AG10803 (cell line): ENCODE results near the gene ACTN2.

Experiments
- DNase-seq: peaks from one replicate; pipeline ENCODE4 v3.0.0; 2010; ENCODE audit warnings: low read depth
- H3K4me3 ChIP-seq: 2 replicates; pipeline ENCODE4 v1.5.1; 2011; ENCODE audit warnings: mild to moderate bottlenecking, low read length, control low read depth
- CTCF ChIP-seq: conservative IDR thresholded peaks from 2 replicates; pipeline ENCODE4 v1.5.1; 2011; ENCODE audit warnings: mild to moderate bottlenecking, low read length, control low read depth, inconsistent platforms

Gene ACTN2

GRCh38 chr1:236720206-236720605, 33.9 kb downstream of the ACTN2 start:
- no peak for TF ChIP-seq CTCF
- H3K4me3 ChIP-seq: no peak overlapping the region
- no peak for DNase-seq

DNA sequence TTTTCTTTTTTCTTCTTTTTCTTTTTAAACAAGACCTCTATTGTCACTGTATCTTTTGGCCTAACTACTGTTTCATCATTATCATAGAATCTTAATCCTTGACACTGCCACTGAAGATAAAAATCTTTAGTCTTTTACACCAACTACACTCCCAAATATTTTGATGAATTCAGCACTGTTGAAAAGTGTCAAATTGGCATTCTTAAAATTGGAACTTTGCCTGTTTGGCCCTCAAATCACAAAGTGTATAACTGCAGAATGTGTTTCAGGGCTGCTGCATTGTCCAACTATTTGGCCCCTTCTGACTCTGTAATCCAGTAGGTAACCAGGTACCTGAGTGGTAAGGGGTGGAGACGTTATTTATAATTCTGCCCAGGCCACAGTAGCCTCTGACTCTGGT, 34.3 kb downstream of the ACTN2 start:
- no peak overlapping the region for H3K4me3 ChIP-seq
- no peak for DNase-seq
- no peak for TF ChIP-seq CTCF

GRCh38 chr1:236724049-236724448, 37.8 kb downstream of the ACTN2 start:
- DNase-seq: no peak
- no peak for TF ChIP-seq CTCF
- H3K4me3 ChIP-seq: no peak overlapping the region

- H3K4me3 ChIP-seq: no peak overlapping the region
- TF ChIP-seq CTCF: no peak
- no peak for DNase-seq
These were observed 38.2 kb downstream of the ACTN2 start for GRCh38 chr1:236724506-236724905.

DNA sequence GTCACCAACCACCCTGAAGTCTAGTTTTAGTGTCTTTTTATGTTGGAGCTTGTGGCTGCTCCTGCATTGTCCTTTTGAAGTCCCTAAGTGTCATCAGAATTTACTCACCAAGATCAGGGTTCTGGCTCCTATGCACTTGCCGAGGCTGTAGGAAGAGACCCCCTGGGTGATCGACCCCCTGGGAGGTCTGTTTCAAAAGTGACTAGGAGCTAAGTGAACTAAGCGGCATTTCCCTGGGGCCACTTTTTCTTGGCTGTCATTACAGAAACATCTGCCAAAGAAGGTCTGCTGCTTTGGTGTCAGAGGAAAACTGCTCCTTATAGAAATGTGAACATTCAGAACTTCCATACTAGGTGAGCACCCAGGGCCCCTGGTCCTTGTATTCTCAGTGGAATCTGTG, 39.4 kb downstream of the ACTN2 start:
- no peak for TF ChIP-seq CTCF

GRCh38 chr1:236727521-236727920, 41.2 kb downstream of the ACTN2 start:
- TF ChIP-seq CTCF: no peak
- H3K4me3 ChIP-seq: no peak overlapping the region
- DNase-seq: no peak

More for the DNA sequence above, 39.4 kb downstream of the ACTN2 start:
- no peak for DNase-seq
- H3K4me3 ChIP-seq: no peak overlapping the region

DNA sequence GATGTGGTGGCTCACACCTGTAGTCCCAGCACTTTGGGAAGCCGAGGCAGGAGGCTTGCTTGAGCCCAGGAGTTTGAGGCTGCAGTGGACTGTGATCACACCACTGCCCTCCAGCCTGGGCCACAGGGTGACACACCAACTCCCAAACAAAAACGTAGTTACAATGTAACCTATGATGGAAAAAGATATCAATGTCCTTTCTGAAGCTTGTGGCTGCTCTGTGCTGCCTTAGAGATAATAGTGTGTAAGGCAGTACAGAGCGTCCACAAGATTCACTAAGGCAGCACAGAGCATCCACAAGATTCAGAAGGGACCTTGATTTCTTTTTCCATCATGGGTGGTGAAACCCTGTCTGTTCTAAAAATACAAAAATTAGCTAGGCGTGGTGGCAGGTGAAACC, 42.5 kb downstream of the ACTN2 start:
- no peak for TF ChIP-seq CTCF
- H3K4me3 ChIP-seq: no peak overlapping the region
- no peak for DNase-seq
